WTC11 (cell line): ENCODE results near the gene DDAH2. TPM values are rescaled to one million over a fixed set of nuclear protein-coding genes. Genes with fewer than 3 reads are reported as not detected.
A peak's percentile ranks its signal among the peaks of the same experiment; 100 is the strongest.

Experiments used
- ATAC-seq: fragments of 200-7000 bp; cut with Tn5 transposase; 2 replicates; pipeline ENCODE4 v1.10.0; 2021; ENCODE audit warnings: mild to moderate bottlenecking, moderate library complexity
- CTCF ChIA-PET: fragments of 300-600 bp; sonication (Branson Sonifier 250); formaldehyde crosslinking; loops from one replicate; lab custom pipeline; 2021; ENCODE audit warnings: antibody characterized with exemption; lab: Charles Lee
- POLR2A ChIA-PET: fragments of 350-600 bp; sonication (Branson Sonifier 250); formaldehyde crosslinking; loops from one replicate; lab custom pipeline; 2021; ENCODE audit warnings: antibody characterized with exemption; lab: Charles Lee
- DNase-seq: peaks from one replicate; pipeline ENCODE4 v3.0.0; 2021; ENCODE audit warnings: low spot score
- H3K27ac Mint-ChIP-seq: 2 replicates; pipeline ENCODE4 v1.8.0; 2021; ENCODE audit warnings: mixed read lengths
- H3K27me3 Mint-ChIP-seq: 2 replicates; pipeline ENCODE4 v1.8.0; 2021; ENCODE audit warnings: low read depth, mild to moderate bottlenecking, moderate library complexity, mixed read lengths
- H3K36me3 Mint-ChIP-seq: 2 replicates; pipeline ENCODE4 v1.8.0; 2021; ENCODE audit warnings: mixed read lengths
- H3K4me1 Mint-ChIP-seq: 2 replicates; pipeline ENCODE4 v1.8.0; 2022; ENCODE audit warnings: mixed read lengths
- H3K4me3 Mint-ChIP-seq: 2 replicates; pipeline ENCODE4 v1.8.0; 2021; ENCODE audit warnings: mild to moderate bottlenecking, moderate library complexity, mixed read lengths
- H3K9me3 Mint-ChIP-seq: 2 replicates; pipeline ENCODE4 v1.8.0; 2021; ENCODE audit warnings: mixed read lengths
- ATF6 ChIP-seq: sonication (generic); formaldehyde crosslinking; IDR thresholded peaks from 2 replicates; pipeline ENCODE4 v1.8.1; 2023; ENCODE audit warnings: mild to moderate bottlenecking, missing genetic modification reagents
- E2F5 ChIP-seq: sonication (generic); formaldehyde crosslinking; IDR thresholded peaks from 2 replicates; pipeline ENCODE4 v1.8.1; 2022; ENCODE audit warnings: mild to moderate bottlenecking, moderate library complexity, missing genetic modification reagents
- FOXP4 ChIP-seq: sonication (generic); formaldehyde crosslinking; IDR thresholded peaks from 2 replicates; pipeline ENCODE4 v1.8.0; 2022; ENCODE audit warnings: mild to moderate bottlenecking, missing genetic modification reagents
- GABPB1 ChIP-seq: sonication (generic); formaldehyde crosslinking; IDR thresholded peaks from 2 replicates; pipeline ENCODE4 v1.8.1; 2023; ENCODE audit warnings: mild to moderate bottlenecking, missing genetic modification reagents
- GRHL2 ChIP-seq: fragments of 250-450 bp; sonication (Bioruptor Pico); IDR thresholded peaks from 2 replicates; pipeline ENCODE4 v1.8.0; 2022; ENCODE audit warnings: mild to moderate bottlenecking, moderate library complexity; ENCODE audit not compliant: insufficient replicate concordance, severe bottlenecking
- GTF2I ChIP-seq: fragments of 250-450 bp; sonication (Bioruptor Pico); conservative IDR thresholded peaks from 2 replicates; pipeline ENCODE4 v1.4.0; 2021; ENCODE audit warnings: mild to moderate bottlenecking
- JUN ChIP-seq: sonication (generic); formaldehyde crosslinking; IDR thresholded peaks from 2 replicates; pipeline ENCODE4 v1.8.0; 2023; ENCODE audit warnings: mild to moderate bottlenecking, missing genetic modification reagents
- MXD4 ChIP-seq: fragments of 250-450 bp; sonication (Bioruptor Pico); IDR thresholded peaks from 2 replicates; pipeline ENCODE4 v1.8.0; 2021; ENCODE audit warnings: mild to moderate bottlenecking, moderate library complexity, borderline replicate concordance
- NFATC4 ChIP-seq: fragments of 250-450 bp; sonication (Bioruptor Pico); IDR thresholded peaks from 2 replicates; pipeline ENCODE4 v1.9.0; 2021; ENCODE audit warnings: mild to moderate bottlenecking
- NR1H2 ChIP-seq: sonication (generic); formaldehyde crosslinking; IDR thresholded peaks from 2 replicates; pipeline ENCODE4 v1.9.0; 2021; ENCODE audit warnings: mild to moderate bottlenecking, moderate library complexity, missing genetic modification reagents
- NR2C2 ChIP-seq: sonication (generic); formaldehyde crosslinking; IDR thresholded peaks from 2 replicates; pipeline ENCODE4 v1.8.0; 2022; ENCODE audit warnings: mild to moderate bottlenecking, missing genetic modification reagents
- PREB ChIP-seq: sonication (generic); formaldehyde crosslinking; IDR thresholded peaks from 2 replicates; pipeline ENCODE4 v1.8.1; 2022; ENCODE audit warnings: mild to moderate bottlenecking, missing genetic modification reagents, moderate library complexity, borderline replicate concordance
- SMAD3 ChIP-seq: sonication (generic); formaldehyde crosslinking; IDR thresholded peaks from 2 replicates; pipeline ENCODE4 v1.8.0; 2022; ENCODE audit warnings: missing genetic modification reagents, mild to moderate bottlenecking, borderline replicate concordance
- SOX15 ChIP-seq: fragments of 250-450 bp; sonication (Bioruptor Pico); IDR thresholded peaks from 2 replicates; pipeline ENCODE4 v1.9.0; 2021; ENCODE audit warnings: mild to moderate bottlenecking
- SP1 ChIP-seq: sonication (generic); formaldehyde crosslinking; conservative IDR thresholded peaks from 2 replicates; pipeline ENCODE4 v1.8.1; 2022; ENCODE audit warnings: missing genetic modification reagents
- TEAD1 ChIP-seq: sonication (generic); formaldehyde crosslinking; IDR thresholded peaks from 2 replicates; pipeline ENCODE4 v1.8.0; 2022; ENCODE audit warnings: mild to moderate bottlenecking, missing genetic modification reagents
- TEAD4 ChIP-seq: sonication (generic); formaldehyde crosslinking; IDR thresholded peaks from 2 replicates; pipeline ENCODE4 v1.8.0; 2022; ENCODE audit warnings: mild to moderate bottlenecking, missing genetic modification reagents
- ZBTB43 ChIP-seq: sonication (generic); formaldehyde crosslinking; IDR thresholded peaks from 2 replicates; pipeline ENCODE4 v1.8.1; 2023; ENCODE audit warnings: mild to moderate bottlenecking, missing genetic modification reagents
- ZNF219 ChIP-seq: sonication (generic); formaldehyde crosslinking; IDR thresholded peaks from 2 replicates; pipeline ENCODE4 v1.8.0; 2023; ENCODE audit warnings: missing genetic modification reagents, mild to moderate bottlenecking, borderline replicate concordance
- ZNF423 ChIP-seq: fragments of 250-450 bp; sonication (Bioruptor Pico); IDR thresholded peaks from 2 replicates; pipeline ENCODE4 v2.1.2; 2022; ENCODE audit warnings: mild to moderate bottlenecking, moderate library complexity
- ZNF512 ChIP-seq: sonication (generic); formaldehyde crosslinking; IDR thresholded peaks from 2 replicates; pipeline ENCODE4 v1.8.1; 2022; ENCODE audit warnings: missing genetic modification reagents, borderline replicate concordance
- total RNA-seq: library from RNA; stranded (reverse); gene quantifications from 3 replicates; pipeline ENCODE4 v1.2.3, GENCODE V29; 2021

The DDAH2 gene
- total RNA-seq, 1 experiment from 2014 or later, result 67.3 TPM

GRCh38 chr6:31768363-31769257 is 39.5 kb upstream of the DDAH2 start (continued):
- no peak for TF ChIP-seq SMAD3 (CRISPR knock-in tag)
- no peak for TF ChIP-seq GTF2I
- no peak for TF ChIP-seq SOX15 (CRISPR knock-in tag)
- no peak for TF ChIP-seq TEAD1 (CRISPR knock-in tag)

GRCh38 chr6:31767096-31767645 is 38.1 kb upstream of the DDAH2 start:
- Mint-ChIP-seq H3K27me3 (no peaks in the 10 kb centered on the region; the same call in 1 of the 2 replicates), H3K9me3 (no peaks in the 10 kb centered on the region), H3K4me3 (no peak overlapping the region), H3K27ac (no peak overlapping the region), H3K4me1 (peaks cover 23% of the 10 kb centered on the region), H3K36me3 (peaks cover 7% of the 10 kb centered on the region; the same call in 1 of the 2 replicates)
- ATAC-seq (no peak), DNase-seq (no peak)
- POLR2A ChIA-PET, result interaction anchor here (1.1 to 1.3 kb wide), 2 partner anchors 35 to 83 kb away, joined by 3 to 5 read pairs; no protein-coding TSS in a partner anchor
- no peak for TF ChIP-seq NR1H2 (CRISPR knock-in tag)
- no peak for TF ChIP-seq ZNF423 (CRISPR knock-in tag)
- no peak for TF ChIP-seq GRHL2 (CRISPR knock-in tag)
- CTCF ChIA-PET, result interaction anchor here (0.9 to 1.8 kb wide), 4 partner anchors 63 to 216 kb away, joined by 4 to 9 read pairs (median 6); partner anchors contain the start of genes ABHD16A and LY6G5C

- H3K36me3 Mint-ChIP-seq, result peaks cover 13% of the 10 kb centered on the region
- DNase-seq (peak; percentile 68), ATAC-seq (peak; percentile 90)
- ChIA-PET POLR2A (interaction anchor here (0.9 to 1.5 kb wide), 6 partner anchors 30 to 82 kb away, joined by 3 to 8 read pairs (median 4); partner anchors contain the start of genes CLIC1 and HSPA1B), CTCF (interaction anchor here (0.7 to 1.8 kb wide), 25 partner anchors 9 to 322 kb away, joined by 3 to 20 read pairs (median 4); partner anchors contain the start of genes ABHD16A, CLIC1, DDAH2 and LSM2)
- no peak overlapping the region for H3K27ac Mint-ChIP-seq
- no peaks in the 10 kb centered on the region for H3K9me3 Mint-ChIP-seq
- H3K4me3 Mint-ChIP-seq, result peak overlapping the region; percentile 73
- no peaks in the 10 kb centered on the region; the same call in 1 of the 2 replicates for H3K27me3 Mint-ChIP-seq
- peaks cover 23% of the 10 kb centered on the region for H3K4me1 Mint-ChIP-seq
- TF ChIP-seq ZBTB43 (CRISPR knock-in tag) (no peak), MXD4 (CRISPR knock-in tag) (no peak), SP1 (CRISPR knock-in tag) (0 out of 2 replicates have a peak, but pooled peaks have one; percentile 31), TEAD4 (CRISPR knock-in tag) (no peak), GABPB1 (CRISPR knock-in tag) (peak; percentile 19; the same call in 1 of the 2 replicates), PREB (CRISPR knock-in tag) (no peak), FOXP4 (CRISPR knock-in tag) (no peak), ATF6 (CRISPR knock-in tag) (no peak), ZNF219 (CRISPR knock-in tag) (no peak), ZNF512 (CRISPR knock-in tag) (no peak), NR2C2 (CRISPR knock-in tag) (no peak), E2F5 (no peak), NFATC4 (CRISPR knock-in tag) (no peak), JUN (CRISPR knock-in tag) (no peak)
Observed at GRCh38 chr6:31765910-31766794, 37.1 kb upstream of the DDAH2 start.
